ENCODE data around the gene MED15. TPM values are rescaled to one million over a fixed set of nuclear protein-coding genes. Genes with fewer than 3 reads are reported as not detected.

MED15 gene
- total and polyA plus RNA-seq, 7 donors: 25.8 to 86.8 (median 37.5) TPM

- Histone ChIP-seq H3K27ac (no peak overlapping the region), H3K9me3 (no peaks in the 10 kb centered on the region), H3K27me3 (peaks cover 0 to 14% (median 0%) of the 10 kb centered on the region in 3 donors), H3K36me3 (no peaks in the 10 kb centered on the region), H3K4me3 (no peak overlapping the region), H3K4me1 (no peaks in the 10 kb centered on the region)
- TF ChIP-seq POLR2A (IDR thresholded peaks at IDR 0.05) (no peak), EP300 (IDR thresholded peaks at IDR 0.05) (no peak), POLR2AphosphoS5 (IDR thresholded peaks at IDR 0.05) (no peak), CTCF (IDR thresholded peaks at IDR 0.05) (no peak)
- no peak for DNase-seq
- 84 to 87% methylated on average over 23 of the region's 23 CpGs for WGBS, 2 donors
- intact Hi-C loops (cut with DNase I): no loop called here
Measured at GRCh38 chr22:20604092-20604747, 96.8 kb downstream of the MED15 start.

DNA sequence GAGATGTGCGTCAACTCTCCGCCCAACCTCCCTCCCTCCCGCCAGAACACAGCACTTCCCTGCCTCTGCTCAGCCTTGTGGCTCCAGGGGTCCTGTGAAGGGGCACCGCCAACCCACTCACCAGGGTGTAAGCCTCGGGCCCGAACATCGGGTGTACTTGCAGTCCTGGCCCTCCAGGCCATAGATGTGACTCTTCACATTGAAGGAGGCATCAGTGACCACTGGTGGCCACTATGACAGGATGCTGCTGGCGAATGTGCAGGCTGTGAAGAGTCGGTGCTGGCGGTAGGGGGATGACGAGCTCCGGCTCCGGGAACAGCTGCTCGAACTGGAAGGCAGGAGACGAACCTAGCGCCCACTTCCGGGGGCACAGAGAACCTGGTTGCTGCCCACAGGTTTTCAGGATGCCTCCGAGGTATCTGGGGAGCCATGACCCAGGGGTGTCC is 97.4 kb downstream of the MED15 start:
- TF ChIP-seq EP300 (IDR thresholded peaks at IDR 0.05) (no peak), POLR2AphosphoS5 (IDR thresholded peaks at IDR 0.05) (no peak), POLR2A (IDR thresholded peaks at IDR 0.05) (no peak)
- DNase-seq: no peak
- no peak overlapping the region for H3K4me3 ChIP-seq
- no peaks in the 10 kb centered on the region for H3K36me3 ChIP-seq
- no peaks in the 10 kb centered on the region for H3K4me1 ChIP-seq
- H3K27ac ChIP-seq: no peak overlapping the region
- 87 to 90% methylated on average over 18 of the region's 18 CpGs for WGBS, 2 donors
- peaks cover 0 to 14% (median 0%) of the 10 kb centered on the region in 3 donors for H3K27me3 ChIP-seq
- no peaks in the 10 kb centered on the region for H3K9me3 ChIP-seq
- intact Hi-C loops (cut with DNase I): no loop called here

GRCh38 chr22:20605328-20605727 is 97.9 kb downstream of the MED15 start:
- H3K9me3 ChIP-seq: no peaks in the 10 kb centered on the region
- H3K27me3 ChIP-seq: peaks cover 0 to 14% (median 0%) of the 10 kb centered on the region in 3 donors
- 81 to 95% methylated on average over 6 of the region's 6 CpGs for WGBS, 2 donors
- no peak overlapping the region for H3K27ac ChIP-seq
- no peak for TF ChIP-seq CTCF (IDR thresholded peaks at IDR 0.05)
- TF ChIP-seq POLR2AphosphoS5 (IDR thresholded peaks at IDR 0.05): no peak
- TF ChIP-seq EP300 (IDR thresholded peaks at IDR 0.05): no peak
- no peak for TF ChIP-seq POLR2A (IDR thresholded peaks at IDR 0.05)
- H3K4me3 ChIP-seq: no peak overlapping the region
- H3K4me1 ChIP-seq: no peaks in the 10 kb centered on the region
- DNase-seq: no peak
- H3K36me3 ChIP-seq: no peaks in the 10 kb centered on the region
- intact Hi-C loops (cut with DNase I): no loop called here

- Histone ChIP-seq H3K9me3 (no peaks in the 10 kb centered on the region), H3K4me1 (no peaks in the 10 kb centered on the region), H3K27me3 (peaks cover 0 to 14% (median 0%) of the 10 kb centered on the region in 3 donors), H3K36me3 (no peaks in the 10 kb centered on the region), H3K4me3 (no peak overlapping the region), H3K27ac (no peak overlapping the region)
- TF ChIP-seq CTCF (IDR thresholded peaks at IDR 0.05) (peak in 3 of 4 experiments; percentile 18 to 48 (median 38)), POLR2A (IDR thresholded peaks at IDR 0.05) (no peak), EP300 (IDR thresholded peaks at IDR 0.05) (no peak)
- DNase-seq: no peak
- WGBS, 2 donors: 19 to 28% methylated on average over 13 of the region's 13 CpGs
- intact Hi-C loops (cut with DNase I): no loop called here
Measured at GRCh38 chr22:20606041-20606783, 98.8 kb downstream of the MED15 start.

DNA sequence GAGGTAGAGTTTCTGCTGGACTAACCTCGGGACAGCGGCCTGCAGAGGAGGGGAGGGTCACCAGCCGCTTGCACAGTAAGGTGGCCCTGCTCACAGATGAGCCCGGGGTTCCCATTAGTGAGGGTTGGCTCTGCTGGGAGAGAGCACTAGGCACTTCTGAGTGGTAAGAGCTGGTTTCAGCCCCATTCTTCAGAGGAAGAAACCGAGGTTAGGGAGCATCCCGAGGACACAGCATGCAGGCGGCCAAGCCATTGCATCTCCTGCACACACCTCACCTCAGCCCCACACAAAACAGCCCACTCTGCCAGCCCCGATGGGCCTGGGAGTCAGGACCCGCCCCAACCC is 99.3 kb downstream of the MED15 start:
- H3K9me3 ChIP-seq: no peaks in the 10 kb centered on the region
- H3K36me3 ChIP-seq: no peaks in the 10 kb centered on the region
- no peak for TF ChIP-seq POLR2AphosphoS5 (IDR thresholded peaks at IDR 0.05)
- no peak for TF ChIP-seq EP300 (IDR thresholded peaks at IDR 0.05)
- no peak for TF ChIP-seq POLR2A (IDR thresholded peaks at IDR 0.05)
- no peak for TF ChIP-seq CTCF (IDR thresholded peaks at IDR 0.05)
- DNase-seq: no peak
- H3K27ac ChIP-seq: no peak overlapping the region
- intact Hi-C loops (cut with DNase I): no loop called here
- 74 to 87% methylated on average over 9 of the region's 9 CpGs for WGBS, 2 donors
- H3K27me3 ChIP-seq: peaks cover 0 to 14% (median 0%) of the 10 kb centered on the region in 3 donors
- no peak overlapping the region for H3K4me3 ChIP-seq
- no peaks in the 10 kb centered on the region for H3K4me1 ChIP-seq

All from sigmoid colon (tissue), 7 donors.